HG03196 (cell line): ENCODE measurements around the gene SH2D1B.
"Not testable (repeated sequence)": the region's sequence is repeated elsewhere in the genome, so short reads cannot be mapped to it uniquely, and the experiment has no call there.

Experiments
- ATAC-seq: cut with Tn5 transposase; IDR thresholded peaks from one replicate; pipeline ENCODE4 v1.9.1; 2021; ENCODE audit not compliant: unreplicated experiment

SH2D1B gene

DNA sequence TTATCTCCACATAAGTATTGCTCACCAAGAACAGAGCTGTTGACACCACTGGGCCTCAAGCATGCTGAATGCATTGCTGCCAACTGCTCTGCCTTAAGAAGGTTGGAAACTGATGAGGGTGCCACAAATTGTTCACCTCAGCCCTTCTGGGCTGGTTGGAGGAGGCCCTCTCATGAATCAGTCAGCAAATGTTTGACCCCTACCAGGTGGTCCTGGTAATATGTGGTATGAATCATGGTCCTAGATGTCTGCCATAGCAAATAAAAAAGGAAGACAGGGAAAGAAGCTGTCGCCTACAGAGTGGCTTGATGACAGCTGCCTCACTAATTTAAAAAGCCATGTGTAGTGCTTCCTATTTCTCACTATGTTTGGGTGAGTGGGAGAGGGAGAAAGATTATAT lies 47.4 kb downstream of the SH2D1B start:
- ATAC-seq, result no peak

DNA sequence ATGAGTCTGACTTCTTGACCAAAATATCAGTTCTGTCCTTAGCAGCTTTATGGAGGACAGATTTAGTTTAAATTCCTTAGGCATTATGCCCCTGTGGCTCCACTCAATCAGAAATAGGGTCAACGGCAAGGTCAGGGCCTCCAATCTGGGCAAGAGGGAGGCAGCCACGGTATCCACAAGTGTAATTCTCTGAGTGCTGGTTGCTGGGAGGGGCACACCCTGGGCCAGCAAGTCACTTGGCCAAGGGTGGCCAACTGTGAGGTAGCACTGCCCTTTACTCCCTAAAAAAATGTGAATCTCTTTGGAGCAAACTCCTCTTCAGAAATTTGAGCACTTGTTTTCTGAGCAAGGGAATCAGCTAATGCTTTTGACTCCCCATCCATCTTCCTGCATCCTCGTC lies 48.1 kb downstream of the SH2D1B start:
- no peak for ATAC-seq

DNA sequence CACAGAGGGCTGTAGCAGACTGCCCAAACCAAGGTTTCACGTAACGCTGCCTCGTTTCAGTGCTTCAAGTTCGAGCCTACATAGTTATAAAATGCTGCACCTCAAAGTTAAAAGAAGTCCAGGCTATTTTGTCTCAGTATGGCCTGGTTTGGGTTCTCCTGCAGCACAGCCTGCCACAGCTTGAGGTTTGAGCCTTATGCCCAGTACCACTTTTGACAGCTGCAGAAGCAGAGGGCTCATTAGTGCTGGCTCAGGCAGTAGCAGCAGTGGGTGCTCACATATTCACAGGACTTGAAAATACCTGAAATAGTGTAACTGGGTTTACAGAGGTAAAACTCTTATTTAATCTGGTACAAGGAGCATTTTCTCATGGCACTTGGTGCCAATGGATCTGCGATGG lies 50.6 kb downstream of the SH2D1B start:
- ATAC-seq, result no peak

DNA sequence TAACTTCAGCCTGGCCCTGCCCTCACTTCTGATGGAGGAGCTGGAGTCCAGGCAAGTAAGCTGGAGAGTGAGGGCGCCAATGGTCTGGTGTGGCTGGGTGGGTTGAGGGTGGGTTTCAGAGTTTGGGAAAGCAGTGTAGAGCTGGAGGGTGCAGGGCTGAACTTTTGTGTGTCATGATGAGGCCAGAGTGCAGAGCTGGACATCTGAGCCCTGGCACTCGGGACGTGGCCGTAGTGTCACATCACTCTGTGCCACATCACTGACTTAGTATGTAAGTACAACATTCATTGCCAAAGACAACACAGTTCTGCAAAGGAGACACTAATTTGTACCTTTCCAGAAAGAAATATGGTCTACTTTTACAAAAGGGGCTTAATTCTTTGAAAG lies 51.1 kb downstream of the SH2D1B start:
- ATAC-seq, result no peak

DNA sequence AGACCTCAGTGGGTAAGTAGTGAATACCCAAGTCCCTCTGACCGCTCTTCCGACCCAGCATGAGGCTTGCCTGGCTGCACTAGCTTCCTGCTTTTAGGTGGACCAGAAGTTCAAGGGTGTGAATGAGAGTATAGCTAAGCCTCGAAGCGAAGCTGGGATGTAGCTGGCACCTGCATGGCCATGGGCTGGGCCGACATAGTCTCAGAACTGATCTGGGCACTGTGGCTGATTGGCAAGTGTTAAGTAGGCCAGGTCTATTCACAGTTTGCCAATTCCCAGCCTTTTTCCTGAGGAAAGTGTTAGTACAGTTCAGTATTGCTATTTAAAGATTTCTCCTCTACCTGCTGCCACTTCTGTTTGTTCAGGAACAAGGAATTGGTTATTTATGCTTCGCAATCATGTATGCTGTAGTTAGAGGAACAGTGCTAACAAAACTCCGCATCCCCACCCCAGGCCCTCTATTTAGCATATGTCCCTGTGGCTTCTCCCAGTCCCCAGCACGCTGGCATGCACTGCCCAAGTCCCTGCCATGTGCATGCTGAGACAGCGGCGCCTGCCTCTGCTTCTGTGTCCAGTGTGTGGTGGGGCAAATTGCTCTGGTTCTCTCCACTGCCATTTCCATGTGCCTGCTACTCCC lies 51.6 kb downstream of the SH2D1B start:
- no peak for ATAC-seq

DNA sequence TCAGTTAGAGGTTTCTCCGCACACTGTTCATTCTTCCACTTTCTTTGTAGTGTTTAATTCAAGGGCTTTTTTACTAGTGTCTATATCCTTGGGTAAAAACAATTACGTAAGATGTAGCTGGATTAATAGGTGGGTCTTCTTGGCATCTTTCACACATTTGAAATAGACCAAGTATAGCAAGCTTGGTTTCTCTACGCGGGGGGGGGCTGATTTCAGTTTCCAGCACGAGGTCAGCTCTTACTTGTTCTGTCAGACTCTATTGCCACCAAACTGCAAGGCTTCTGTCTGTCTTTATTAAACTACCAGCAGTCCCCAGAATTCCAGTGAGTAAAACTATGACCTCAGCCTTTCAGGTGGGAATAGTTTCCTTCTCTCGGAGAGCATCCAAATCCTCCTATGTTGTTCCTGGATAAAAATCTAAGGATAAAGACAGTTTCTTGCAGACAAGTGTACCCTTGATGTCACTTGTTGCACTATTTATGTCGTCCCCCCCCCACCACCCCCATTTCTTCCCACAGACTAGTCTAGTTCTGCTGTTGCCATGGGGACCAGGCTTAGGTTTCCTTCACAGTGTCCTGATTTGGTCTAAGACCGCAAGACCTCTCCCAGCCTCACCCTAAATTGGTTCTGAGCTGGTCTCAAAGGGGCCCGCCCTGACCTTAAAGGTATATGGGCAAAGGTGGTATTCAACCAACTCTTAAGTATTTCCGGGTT lies 52.3 kb downstream of the SH2D1B start:
- no peak for ATAC-seq

DNA sequence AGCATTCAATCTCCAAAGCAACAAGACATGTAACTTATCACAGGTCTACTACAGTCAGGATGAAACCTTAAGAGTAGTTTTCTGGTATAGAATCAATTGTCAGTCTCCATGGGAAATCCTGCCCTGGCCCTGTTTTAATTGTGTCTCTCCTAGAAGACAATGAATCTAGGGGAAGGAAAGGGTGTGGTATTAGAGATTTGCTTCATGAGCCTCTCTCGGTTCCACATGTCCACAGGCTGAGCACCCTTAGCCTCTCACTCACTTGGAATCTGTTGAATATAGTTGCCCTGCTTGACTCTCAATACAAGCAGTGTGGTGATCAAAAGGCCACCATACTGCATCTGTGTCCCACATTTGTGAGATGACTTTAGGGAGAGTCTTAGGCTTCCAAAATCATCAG lies 53.0 kb downstream of the SH2D1B start:
- ATAC-seq, result no peak

DNA sequence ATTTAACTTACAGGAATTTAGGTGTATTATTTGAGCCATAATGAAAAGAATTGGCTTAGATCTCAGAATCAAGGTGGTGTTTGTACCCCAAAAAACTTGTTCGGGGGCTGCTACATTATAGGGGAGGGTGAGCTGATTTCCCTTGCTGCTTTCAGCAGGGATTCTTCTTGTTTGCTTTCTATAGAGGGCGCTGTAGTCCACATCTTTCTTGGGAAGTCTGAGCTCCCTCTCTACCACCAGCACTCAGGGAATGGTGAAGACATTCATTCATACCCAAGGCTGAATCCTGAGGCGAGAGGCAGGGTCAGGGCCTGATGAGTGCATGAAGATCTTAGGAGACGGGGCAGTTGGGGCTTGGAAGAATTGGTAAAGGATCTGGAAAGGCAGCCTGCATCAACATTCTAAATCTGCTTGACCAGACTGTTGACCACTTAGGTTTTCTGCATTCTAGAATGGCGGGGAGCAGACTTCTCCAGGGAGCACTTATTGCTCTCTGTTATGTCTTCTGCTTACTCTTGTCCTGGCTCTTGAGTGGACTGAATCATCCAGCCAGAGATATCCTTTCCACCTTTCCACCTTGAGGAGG lies 54.2 kb downstream of the SH2D1B start:
- no peak for ATAC-seq

DNA sequence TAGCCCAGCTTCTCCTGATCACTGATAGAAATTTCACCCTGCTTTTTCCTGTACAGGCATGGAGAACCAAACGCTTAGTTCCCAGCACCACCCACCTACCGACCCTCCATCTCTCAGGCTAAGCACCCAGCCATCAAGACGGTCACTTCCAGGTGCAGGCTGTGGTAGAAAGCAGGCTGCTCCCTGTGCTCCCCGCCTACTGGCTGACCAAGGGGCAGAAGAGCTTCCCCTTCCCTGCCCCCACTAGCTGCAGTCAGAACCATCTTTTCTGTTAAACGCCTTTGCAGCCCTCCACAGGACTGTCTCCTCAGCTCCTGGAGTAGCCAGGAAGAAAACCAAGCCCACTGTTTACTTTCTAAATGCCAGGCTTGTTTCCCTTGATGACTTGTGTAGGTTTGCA lies 58.2 kb downstream of the SH2D1B start:
- ATAC-seq, result no peak

DNA sequence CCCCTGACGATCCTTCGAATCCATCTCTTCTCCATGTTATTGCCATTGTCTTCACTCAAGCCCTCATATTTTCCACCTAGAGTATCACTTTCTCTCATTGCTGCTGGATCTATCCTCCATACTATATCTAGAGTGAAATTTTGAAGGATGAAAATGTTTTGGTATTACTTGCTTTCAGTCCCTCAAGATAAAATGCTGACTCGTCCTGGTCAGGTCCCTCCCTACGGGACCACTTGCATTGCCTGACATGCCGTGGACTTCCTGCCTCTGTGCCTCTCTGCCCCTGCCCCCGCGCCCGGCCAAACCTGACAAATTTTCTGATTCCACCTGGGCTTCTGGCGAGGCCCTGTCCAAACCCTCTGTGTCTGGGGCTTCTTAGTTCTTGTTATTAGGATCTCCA lies 58.9 kb downstream of the SH2D1B start:
- ATAC-seq, result no peak

DNA sequence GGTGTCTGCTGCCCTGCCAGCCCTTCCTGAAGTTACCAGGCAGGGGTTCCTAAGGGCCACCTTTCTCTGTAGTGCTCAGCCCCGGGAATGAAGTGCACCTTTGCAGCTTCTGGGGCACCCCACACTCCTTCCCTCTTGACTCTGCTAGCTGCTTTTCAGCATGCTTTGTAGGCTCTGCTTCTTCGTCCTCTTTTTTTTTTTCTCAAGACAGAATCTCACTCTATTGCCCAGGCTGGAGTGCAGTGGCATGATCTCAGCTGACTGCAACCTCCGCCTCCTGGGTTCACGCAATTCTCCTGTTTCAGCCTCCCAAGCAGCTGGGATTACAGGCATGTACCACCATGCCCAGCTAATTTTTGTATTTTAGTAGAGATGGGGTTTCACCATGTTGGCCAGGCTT lies 60.1 kb downstream of the SH2D1B start:
- ATAC-seq, result not testable (repeated sequence)

DNA sequence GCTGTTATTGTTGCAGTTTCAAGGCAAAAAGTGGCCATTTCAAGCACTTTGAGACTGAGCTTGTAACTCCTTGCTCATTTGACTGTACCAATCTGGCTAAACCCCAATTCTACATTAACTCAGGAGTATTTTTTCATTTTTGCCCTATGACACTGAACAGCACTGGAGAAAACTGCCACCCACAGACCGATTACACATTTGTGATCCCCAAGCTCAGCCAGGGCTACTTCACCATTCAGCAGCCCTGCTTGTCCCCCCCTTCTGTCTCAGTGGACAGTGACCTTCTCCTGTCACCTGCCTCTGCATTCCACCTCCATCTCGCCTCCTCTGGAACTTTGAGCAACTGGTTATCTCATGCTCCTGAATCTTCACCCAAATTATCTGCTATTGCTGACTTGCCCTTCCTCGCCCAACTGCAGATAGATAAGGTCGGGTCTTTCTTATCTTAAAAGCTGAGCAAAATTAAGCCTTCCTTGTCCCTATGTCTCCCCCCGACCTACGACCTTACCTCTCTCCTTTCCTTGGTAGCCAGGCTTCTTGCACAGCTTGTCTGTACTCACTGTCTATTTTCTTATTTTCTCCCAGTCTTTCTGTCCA lies 60.6 kb downstream of the SH2D1B start:
- no peak for ATAC-seq

DNA sequence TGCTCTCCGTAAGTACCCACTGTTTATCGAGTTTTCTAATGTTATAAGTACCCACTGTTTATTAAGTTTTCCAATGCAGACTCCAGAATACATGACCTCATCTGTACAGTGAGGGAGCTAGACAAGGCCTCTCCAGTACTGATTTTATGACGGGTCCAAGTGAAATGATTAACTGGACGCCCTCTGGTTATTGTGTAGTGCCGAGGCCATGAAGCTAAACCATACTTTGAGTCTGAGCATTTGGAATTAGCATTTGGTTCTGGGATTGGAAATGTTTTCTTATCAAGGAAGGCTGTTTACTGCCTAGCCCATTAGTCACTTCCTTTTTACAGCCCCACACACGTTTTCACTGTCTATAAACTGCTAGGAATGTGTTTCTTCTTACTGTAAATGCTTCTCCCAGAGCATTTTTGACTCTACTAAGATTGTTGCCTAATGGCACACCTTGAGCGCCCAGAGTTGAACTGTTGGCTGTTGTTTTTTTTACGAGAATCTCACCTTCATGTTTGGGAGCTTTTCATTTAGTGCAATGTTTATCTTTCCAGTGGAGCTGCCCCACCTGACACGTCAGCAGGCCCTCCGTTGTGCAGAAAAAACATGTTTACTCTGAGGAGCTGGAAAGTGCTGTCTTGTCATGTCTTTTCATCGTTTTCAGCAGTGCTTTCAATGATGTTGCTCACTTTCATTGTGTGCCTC lies 62.2 kb downstream of the SH2D1B start:
- ATAC-seq, result no peak

DNA sequence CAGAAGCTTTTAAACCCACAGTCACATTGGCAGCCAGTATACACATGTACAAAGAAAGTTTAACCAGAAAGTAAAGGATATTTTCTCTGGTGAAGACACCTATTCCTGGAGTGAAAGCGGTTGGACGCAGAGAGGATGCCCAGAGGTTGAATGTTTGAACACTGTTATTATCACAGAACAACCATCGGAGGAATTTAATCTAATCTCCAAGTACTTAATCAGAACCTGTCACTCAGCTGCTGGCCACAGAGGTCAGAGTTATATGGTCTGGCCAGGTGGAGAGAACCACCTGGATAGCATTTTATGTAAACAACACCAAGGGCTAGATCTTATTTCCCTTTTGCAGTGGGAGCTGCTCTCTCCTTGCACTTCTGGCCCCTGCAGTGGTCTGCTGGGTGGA lies 64.7 kb downstream of the SH2D1B start:
- ATAC-seq, result no peak
